GM19239 (cell line): ENCODE data around the gene CHD5.
"Not testable (repeated sequence)": the region's sequence is repeated elsewhere in the genome, so short reads cannot be mapped to it uniquely, and the experiment has no call there.

Source experiments
- DNase-seq: peaks from one replicate; pipeline ENCODE4 v3.0.0; 2011; ENCODE audit warnings: low spot score; ENCODE audit not compliant: insufficient read length
- FAIRE-seq: peaks from 2 replicates; lab custom pipeline; 2011; peaks lifted over from hg19 to GRCh38; lab: Jason Lieb, UNC

Gene CHD5

DNA sequence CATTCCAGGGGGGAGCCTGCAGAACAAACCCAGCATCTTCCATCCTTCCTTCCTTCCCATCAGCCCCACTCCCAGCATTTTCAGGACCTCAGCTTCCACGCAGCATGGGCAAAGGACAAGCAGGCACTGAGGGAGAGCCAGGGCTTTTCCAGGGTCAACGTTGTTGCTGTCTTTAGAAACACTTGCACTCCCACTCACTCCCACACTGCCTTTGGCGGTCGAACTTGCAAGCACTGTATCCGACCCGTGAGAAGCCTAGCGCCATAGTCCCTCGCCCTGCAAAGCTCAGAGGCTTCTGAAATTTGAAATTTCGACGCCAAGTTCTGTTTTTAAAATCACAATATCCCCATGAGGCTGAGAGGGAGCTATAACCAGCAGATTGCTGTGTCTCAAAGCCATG is 87.0 kb downstream of the CHD5 start:
- FAIRE-seq = no peak
- no peak for DNase-seq

DNA sequence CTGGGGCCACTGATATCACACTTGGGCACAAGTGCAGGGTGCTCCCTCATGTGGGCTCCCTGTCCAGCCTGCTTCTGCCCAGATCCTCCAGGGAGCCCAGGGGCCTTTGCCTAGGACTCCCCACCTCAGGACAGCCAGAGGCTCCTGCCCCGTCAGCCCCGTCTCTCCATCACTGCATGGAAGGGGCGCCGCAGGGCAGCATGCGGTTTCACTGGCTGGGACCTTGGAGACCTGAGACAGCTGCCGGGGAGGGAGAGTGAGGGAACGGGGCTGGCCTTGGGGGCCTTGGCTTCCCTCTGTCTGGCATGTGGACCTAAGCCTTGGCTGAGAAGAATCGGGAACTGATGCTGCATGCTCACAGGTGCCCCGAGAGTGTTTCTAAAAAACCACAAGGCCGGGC is 87.9 kb downstream of the CHD5 start:
- FAIRE-seq (no peak), DNase-seq (no peak)

GRCh38 chr1:6091823-6092109 is 88.4 kb downstream of the CHD5 start:
- DNase-seq = no peak
- no peak for FAIRE-seq

DNA sequence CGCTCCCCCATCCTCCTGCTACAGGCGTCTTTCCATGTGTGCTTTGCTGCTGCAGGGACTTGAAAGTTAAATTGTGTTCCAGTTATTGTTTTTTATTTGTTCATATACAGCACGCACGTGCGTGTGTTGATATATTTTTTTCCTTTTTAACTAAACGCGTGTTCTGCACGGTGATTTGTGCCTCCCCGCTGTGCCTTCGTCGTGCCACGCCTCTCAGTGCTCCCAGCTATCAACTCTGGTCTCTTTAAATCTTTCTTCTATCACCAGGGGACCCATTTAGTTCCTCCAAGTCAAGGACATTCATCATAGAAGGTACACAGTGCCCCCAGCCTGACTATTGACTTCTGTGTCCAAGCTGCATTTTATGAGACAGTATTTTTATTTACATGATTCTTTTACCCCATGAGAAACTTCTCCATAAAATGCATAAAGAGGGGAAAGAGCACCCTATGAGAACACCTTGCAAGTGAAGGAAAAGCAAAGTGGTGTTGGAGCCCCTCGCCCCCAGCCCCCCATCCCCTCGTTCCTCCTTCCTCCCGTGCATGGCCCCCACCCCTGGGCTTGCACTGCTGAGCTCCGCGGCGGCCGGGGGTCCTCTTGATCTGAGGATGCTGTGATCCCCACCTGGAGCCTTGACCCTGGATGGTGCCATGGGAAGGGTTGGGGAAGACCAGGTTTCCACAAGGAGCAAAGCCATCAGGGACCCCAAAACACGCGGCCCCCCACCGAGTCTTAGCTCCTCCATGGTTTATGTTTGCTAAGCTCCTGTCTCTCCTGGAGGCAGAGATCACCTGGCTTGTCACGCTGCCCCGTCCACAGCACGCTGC is 88.9 kb downstream of the CHD5 start:
- DNase-seq = no peak
- no peak for FAIRE-seq

- no peak for FAIRE-seq
These were observed 89.8 kb downstream of the CHD5 start for GRCh38 chr1:6090288-6090687.

GRCh38 chr1:6088956-6089355 is 91.2 kb downstream of the CHD5 start:
- DNase-seq (no peak), FAIRE-seq (no peak)

More at GRCh38 chr1:6090288-6090687, 89.8 kb downstream of the CHD5 start:
- no peak for DNase-seq

- no peak for DNase-seq
- FAIRE-seq = no peak
These were observed 92.2 kb downstream of the CHD5 start for GRCh38 chr1:6087958-6088357.

- no peak for FAIRE-seq
- DNase-seq = no peak
These were observed 92.7 kb downstream of the CHD5 start for GRCh38 chr1:6087377-6087772.

GRCh38 chr1:6086762-6087376 is 93.3 kb downstream of the CHD5 start:
- DNase-seq (no peak), FAIRE-seq (no peak)

DNA sequence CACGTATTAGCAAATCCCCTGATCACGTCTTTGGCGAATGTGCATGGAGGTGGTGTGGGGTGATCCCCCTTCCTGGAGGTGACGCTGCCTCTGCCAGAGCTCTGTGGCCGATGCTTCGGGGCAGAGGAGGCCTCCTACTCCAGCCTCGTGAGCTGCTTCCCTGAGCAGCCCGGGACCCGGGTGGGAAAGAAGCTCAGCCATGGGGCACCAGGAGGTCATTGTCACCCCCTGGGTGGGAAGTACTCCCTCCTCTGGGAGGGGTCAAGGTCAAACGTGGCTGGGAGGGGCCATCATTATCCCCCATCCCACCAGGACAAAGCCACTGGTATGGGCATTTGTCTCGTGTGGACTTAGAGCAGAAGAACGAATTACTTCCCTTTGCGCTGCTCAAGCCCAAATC is 93.8 kb downstream of the CHD5 start:
- FAIRE-seq (no peak), DNase-seq (no peak)

DNA sequence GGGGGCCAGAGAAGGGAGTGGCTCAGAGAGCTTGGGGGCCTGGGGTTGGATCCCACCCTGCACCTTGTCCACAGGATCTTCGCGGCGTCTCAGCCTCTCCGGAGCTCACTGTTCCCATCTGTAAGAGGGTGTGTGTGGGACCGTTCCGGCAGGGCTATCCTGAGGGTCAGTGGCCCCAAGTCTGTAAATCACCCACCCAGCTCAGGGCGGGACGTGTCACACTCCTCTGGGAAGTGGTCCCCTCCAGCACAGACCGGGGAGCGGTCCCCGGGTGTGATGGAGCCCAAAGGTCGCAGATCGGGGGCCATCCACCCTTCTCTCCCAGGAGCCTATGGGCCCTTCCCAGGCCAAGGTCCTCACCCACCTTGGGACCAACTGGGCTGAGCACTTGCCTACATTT is 94.5 kb downstream of the CHD5 start:
- DNase-seq = no peak
- FAIRE-seq = no peak

GRCh38 chr1:6084781-6085495 is 95.2 kb downstream of the CHD5 start:
- FAIRE-seq (no peak), DNase-seq (no peak)

DNA sequence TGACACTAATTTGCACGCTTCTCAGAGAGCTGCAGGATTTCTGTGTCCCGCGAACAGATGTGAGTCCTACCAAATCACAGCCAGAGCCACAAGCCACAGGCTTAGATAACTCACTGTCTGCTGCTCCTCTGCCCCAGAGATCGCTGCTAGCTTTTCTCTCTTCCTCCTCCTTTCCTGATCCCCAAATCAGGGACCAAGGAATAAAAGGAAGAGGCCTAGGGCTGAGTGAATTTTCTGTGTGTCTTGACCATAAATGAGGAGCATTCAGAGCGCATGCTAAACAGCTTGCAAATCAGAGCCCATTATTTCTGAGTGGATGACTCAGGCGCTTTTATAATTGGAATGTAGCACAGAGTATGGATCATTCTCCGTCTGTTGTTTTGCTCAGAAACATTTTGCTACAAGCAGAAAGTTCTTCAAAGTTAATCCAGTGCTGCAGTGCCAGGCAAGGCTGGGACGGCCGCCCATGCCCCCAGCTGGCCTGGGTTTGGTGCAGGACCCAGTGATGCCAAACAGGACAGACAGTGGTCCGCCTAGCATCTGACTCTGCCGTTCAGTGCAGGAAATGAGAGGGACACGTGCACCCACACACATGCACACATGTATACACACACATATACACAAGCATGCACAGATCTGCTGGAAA is 96.2 kb downstream of the CHD5 start:
- DNase-seq = no peak
- FAIRE-seq = no peak

GRCh38 chr1:6083385-6083784 is 96.7 kb downstream of the CHD5 start:
- no peak for FAIRE-seq
- DNase-seq = no peak

GRCh38 chr1:6082430-6082971 is 97.6 kb downstream of the CHD5 start:
- FAIRE-seq (no peak), DNase-seq (no peak)

GRCh38 chr1:6081901-6082300 is 98.2 kb downstream of the CHD5 start:
- DNase-seq (no peak), FAIRE-seq (no peak)

DNA sequence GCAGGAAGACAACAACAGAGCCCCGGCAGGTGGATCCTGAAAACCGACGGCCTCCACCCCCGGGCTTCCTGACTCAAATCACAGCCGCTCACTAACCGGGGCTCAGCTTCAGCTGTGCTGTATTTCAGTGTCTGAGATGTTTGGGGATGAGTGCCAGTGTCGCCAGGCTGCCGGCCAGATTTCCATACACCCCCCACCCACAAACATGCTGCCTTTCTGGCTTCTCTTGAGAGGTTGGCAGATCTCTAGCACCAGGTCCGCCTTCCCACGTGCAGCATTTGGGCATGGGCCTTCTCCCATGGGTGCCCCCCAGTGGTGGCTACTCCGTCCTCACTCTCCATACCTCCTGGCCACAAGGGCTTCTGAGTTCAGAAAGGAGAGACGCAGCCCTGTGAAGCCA is 99.7 kb downstream of the CHD5 start:
- DNase-seq (no peak), FAIRE-seq (no peak)

DNA sequence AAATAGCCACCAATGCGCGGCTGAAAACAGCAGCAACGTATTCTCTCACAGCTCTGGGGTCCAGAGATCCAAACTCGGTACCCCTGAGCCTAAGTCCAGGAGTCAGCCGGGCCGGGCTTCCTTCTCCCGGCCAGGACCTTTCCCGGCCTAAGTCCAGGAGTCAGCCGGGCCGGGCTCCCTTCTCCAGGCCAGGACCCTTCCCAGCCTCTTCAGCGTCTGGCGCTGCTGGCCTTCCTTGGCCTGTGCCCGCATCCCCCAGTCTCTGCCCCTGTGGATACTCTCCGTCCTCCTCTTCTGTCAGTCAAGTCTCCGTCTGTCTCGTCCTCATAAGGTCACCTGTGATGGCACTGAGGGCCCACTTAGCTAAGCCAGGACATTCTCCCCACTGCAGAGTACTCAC is 102.2 kb downstream of the CHD5 start:
- DNase-seq = no peak
- no peak for FAIRE-seq

GRCh38 chr1:6077506-6077905 is 102.6 kb downstream of the CHD5 start:
- FAIRE-seq (no peak), DNase-seq (no peak)

GRCh38 chr1:6077061-6077460 is 103.1 kb downstream of the CHD5 start:
- not testable (repeated sequence) for DNase-seq, FAIRE-seq

DNA sequence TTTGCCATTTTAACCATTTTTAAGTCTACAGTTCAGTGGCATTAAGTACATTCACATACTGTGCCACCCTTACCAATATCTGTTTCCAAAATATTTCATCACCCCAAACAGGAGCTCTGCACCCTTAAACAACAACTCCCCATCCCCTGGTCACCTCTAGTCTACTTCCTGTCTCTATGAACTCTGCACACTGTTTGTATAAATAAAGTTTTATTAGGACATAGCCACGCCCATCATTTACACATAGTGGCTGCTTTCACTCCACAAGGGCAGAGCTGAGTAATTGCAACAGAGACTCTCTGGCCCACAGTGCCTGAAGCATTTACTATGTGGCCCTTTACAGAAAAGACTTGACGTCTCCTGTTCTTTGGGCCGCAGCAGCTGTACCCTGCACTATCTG is 104.4 kb downstream of the CHD5 start:
- DNase-seq (no peak), FAIRE-seq (no peak)
